Small intestine (tissue), 4 donors: ENCODE measurements around the gene RBMY1J. TPM values are rescaled to one million over a fixed set of nuclear protein-coding genes. Genes with fewer than 3 reads are reported as not detected.

Source experiments
- polyA plus RNA-seq, 4 donors: library from polyadenylated mRNA; stranded (reverse) in 3 of 4; unstranded in 1 of 4; fragments of 200-250 nt in 3 of 4; fragments of 120-200 nt in 1 of 4; gene quantifications; one replicate each; pipeline versions ENCODE4 v1.2.1 to v1.2.3, GENCODE V29; 2013
- donor health status: healthy with polysubstance abuse.
- donor health status: Bipolar disorder and iron deficiency.
- donor health status: healthy.

The RBMY1J gene
- polyA plus RNA-seq, 4 donors: not detected

Other genes starting within 250 kb of the RBMY1J start
- not detected for gene RBMY1F, start 220.5 kb upstream of the RBMY1J start, polyA plus RNA-seq